Colonic mucosa (tissue), 4 donors: Measurements from ENCODE around the gene CHD6. TPM values are rescaled to one million over a fixed set of nuclear protein-coding genes. Genes with fewer than 3 reads are reported as not detected.

Experiments
- DNase-seq: peaks from one replicate; pipeline ENCODE4 v3.0.0-alpha.2; 2020
- H3K27ac ChIP-seq: fragments of 200-600 bp; one replicate; pipeline ENCODE4 v1.8.0; 2021
- H3K27me3 ChIP-seq: fragments of 200-600 bp; one replicate; pipeline ENCODE4 v1.8.0; 2021
- H3K36me3 ChIP-seq: fragments of 200-600 bp; one replicate; pipeline ENCODE4 v1.8.0; 2021
- H3K4me1 ChIP-seq: fragments of 200-600 bp; one replicate; pipeline ENCODE4 v1.8.0; 2021; ENCODE audit warnings: mild to moderate bottlenecking
- H3K4me3 ChIP-seq: fragments of 200-600 bp; one replicate; pipeline ENCODE4 v1.8.0; 2021
- H3K9ac ChIP-seq, 2 donors: one replicate each; pipeline ENCODE4 v1.7.0; 2013; ENCODE audit warnings: control low read depth in 2 of 2, low read depth in 2 of 2, low read length in 2 of 2
- H3K9me3 ChIP-seq: fragments of 200-600 bp; one replicate; pipeline ENCODE4 v1.8.0; 2021
- CTCF ChIP-seq: fragments of 200-600 bp; IDR thresholded peaks from one replicate; pipeline ENCODE4 v1.8.0; 2022; ENCODE audit warnings: antibody characterized with exemption, mild to moderate bottlenecking
- intact Hi-C: fragments of 100-400 bp; cut with DNase I; formaldehyde crosslinking; loops from one replicate; pipeline ENCODE4 v1.14.1; 2022
- total RNA-seq, 2 donors: library from RNA; stranded (reverse); fragmentation: NEBNext Ultra II Directional in 1 of 2; extraction: Animal tissue kit (Norgen Biotek cat#: 25700) in 1 of 2; gene quantifications; one replicate each; pipeline ENCODE4 v1.2.1, GENCODE V29; 2021
- donor health status: healthy.
- donor health status: DM: no; HTN: no; CAD: no.
- donor health status: DM: no; HTN: no; CAD: no.

The CHD6 gene
- total RNA-seq, 2 donors from 2014 or later = 18.9 to 27.2 TPM

- no peak for DNase-seq
- TF ChIP-seq CTCF = no peak
- Histone ChIP-seq H3K27ac (no peak overlapping the region), H3K9me3 (no peaks in the 10 kb centered on the region), H3K36me3 (peaks cover 25% of the 10 kb centered on the region), H3K9ac (no peak overlapping the region), H3K4me1 (no peaks in the 10 kb centered on the region), H3K27me3 (no peaks in the 10 kb centered on the region), H3K4me3 (no peak overlapping the region)
- intact Hi-C loops = loop anchor here (5.0 to 10.0 kb wide), 2 partner anchors 69 to 447 kb away; partner anchors contain the start of gene LPIN3
Observed at GRCh38 chr20:41411391-41411847, 206.8 kb downstream of the CHD6 start.

GRCh38 chr20:41408986-41409385 lies 209.2 kb downstream of the CHD6 start:
- Histone ChIP-seq H3K27me3 (no peaks in the 10 kb centered on the region), H3K36me3 (peaks cover 8% of the 10 kb centered on the region), H3K9ac (no peak overlapping the region), H3K4me3 (no peak overlapping the region), H3K9me3 (no peaks in the 10 kb centered on the region), H3K27ac (no peak overlapping the region), H3K4me1 (no peaks in the 10 kb centered on the region)
- DNase-seq = no peak
- intact Hi-C loops = no loop called here
- TF ChIP-seq CTCF = no peak

- H3K27ac ChIP-seq = no peak overlapping the region
- intact Hi-C loops = no loop called here
- no peak overlapping the region for H3K9ac ChIP-seq
- no peaks in the 10 kb centered on the region for H3K27me3 ChIP-seq
- H3K4me1 ChIP-seq = no peaks in the 10 kb centered on the region
- peaks cover 8% of the 10 kb centered on the region for H3K36me3 ChIP-seq
- H3K4me3 ChIP-seq = no peak overlapping the region
- no peak for TF ChIP-seq CTCF
- no peaks in the 10 kb centered on the region for H3K9me3 ChIP-seq
- no peak for DNase-seq
Observed at GRCh38 chr20:41408156-41408794, 209.9 kb downstream of the CHD6 start.

GRCh38 chr20:41407607-41408006 lies 210.6 kb downstream of the CHD6 start:
- no peak for DNase-seq
- H3K4me1 ChIP-seq = no peaks in the 10 kb centered on the region
- H3K27me3 ChIP-seq = no peaks in the 10 kb centered on the region
- H3K36me3 ChIP-seq = peaks cover 8% of the 10 kb centered on the region
- TF ChIP-seq CTCF = no peak
- no peaks in the 10 kb centered on the region for H3K9me3 ChIP-seq
- H3K27ac ChIP-seq = no peak overlapping the region
- H3K4me3 ChIP-seq = no peak overlapping the region
- intact Hi-C loops = no loop called here
- H3K9ac ChIP-seq = no peak overlapping the region

GRCh38 chr20:41406896-41407444 lies 211.2 kb downstream of the CHD6 start:
- DNase-seq = no peak
- Histone ChIP-seq H3K27ac (no peak overlapping the region), H3K9me3 (no peaks in the 10 kb centered on the region), H3K9ac (no peak overlapping the region), H3K27me3 (no peaks in the 10 kb centered on the region), H3K4me3 (no peak overlapping the region), H3K36me3 (peaks cover 8% of the 10 kb centered on the region), H3K4me1 (no peaks in the 10 kb centered on the region)
- no peak for TF ChIP-seq CTCF
- intact Hi-C loops = no loop called here
